ENCODE measurements around the gene METTL21C. TPM values are rescaled to one million over a fixed set of nuclear protein-coding genes. Genes with fewer than 3 reads are reported as not detected.

Gene METTL21C
- total and polyA plus RNA-seq, 7 experiments from 2014 or later, result not detected

GRCh38 chr13:102638741-102639140 is 56.1 kb downstream of the METTL21C start:
- H3K27ac Mint-ChIP-seq, result peak overlapping the region in 1 of 9 donors; percentile 19
- peaks cover 36 to 81% (median 37%) of the 10 kb centered on the region in 3 experiments for H3K36me3 ChIP-seq (ENCODE audit: control insufficient read depth in 2 of 3, insufficient read depth in 3 of 3, low read length in 3 of 3)
- no peak overlapping the region for H3K27ac ChIP-seq (ENCODE audit: low read depth, low read length)
- ChIA-PET CTCF (interaction anchor here (0.6 kb wide), 1 partner anchor 86 kb away, joined by 3 read pairs; no protein-coding TSS in a partner anchor), POLR2A (interaction anchor here (5.3 kb wide), 1 partner anchor 42 kb away, joined by 25 read pairs; the partner anchor contains the start of gene TPP2)
- H3K9me3 Mint-ChIP-seq, result peaks cover 0 to 2% (median 0%) of the 10 kb centered on the region in 11 donors
- H3K9me3 ChIP-seq (ENCODE audit: control insufficient read depth in 2 of 3, low read length in 3 of 3), result no peaks in the 10 kb centered on the region
- ATAC-seq (no peak), DNase-seq (no peak)
- H3K4me3 ChIP-seq (ENCODE audit: low read length), result no peak overlapping the region
- H3K27me3 ChIP-seq (ENCODE audit: control insufficient read depth in 2 of 2, insufficient read depth in 2 of 2, low read length in 2 of 2), result no peaks in the 10 kb centered on the region
- intact Hi-C loops (cut with micrococcal nuclease), result no loop called here
- H3K4me1 ChIP-seq (ENCODE audit: control insufficient read depth in 2 of 2, insufficient read depth in 2 of 2, low read length in 2 of 2), result no peaks in the 10 kb centered on the region
- H3K27me3 Mint-ChIP-seq, result no peaks in the 10 kb centered on the region
- H3K4me1 Mint-ChIP-seq, result peaks cover 0 to 6% (median 0%) of the 10 kb centered on the region in 7 donors
- H3K36me3 Mint-ChIP-seq, result peaks cover 25 to 68% (median 40%) of the 10 kb centered on the region in 5 donors
- no peak overlapping the region for H3K4me3 Mint-ChIP-seq

Other genes starting within 250 kb of the METTL21C start
- 100 to 1,000 TPM in 4 of 5 experiments, 10 to 100 TPM in 1; 92.1 to 158 (median 119) TPM for gene TPP2, start 98.1 kb downstream of the METTL21C start, total RNA-seq
- 10 to 100 TPM; 49.4 to 63.5 TPM for gene TPP2, start 98.1 kb downstream of the METTL21C start, polyA plus RNA-seq
- 10 to 100 TPM in 1 of 5 experiments, 1 to 10 TPM in 4; 3.7 to 30.8 (median 8.3) TPM for gene TEX30, start 78.7 kb upstream of the METTL21C start, total RNA-seq
- 10 to 100 TPM; 17.8 to 20.4 TPM for gene TEX30, start 78.7 kb upstream of the METTL21C start, polyA plus RNA-seq
- gene POGLUT2, start 103.9 kb upstream of the METTL21C start, total RNA-seq, result 10 to 100 TPM in 1 of 5 experiments, under 1 TPM in 4; 0.19 to 10.4 (median 0.40) TPM
- not detected for gene POGLUT2, start 103.9 kb upstream of the METTL21C start, polyA plus RNA-seq
- gene BIVM, start 104.1 kb upstream of the METTL21C start, total RNA-seq, result 10 to 100 TPM in 1 of 5 experiments, 1 to 10 TPM in 4; 3.7 to 31.2 (median 4.9) TPM
- 1 to 10 TPM; 2.6 to 4.0 TPM for gene BIVM, start 104.1 kb upstream of the METTL21C start, polyA plus RNA-seq
- gene ERCC5, start 151.0 kb upstream of the METTL21C start, total RNA-seq, result 100 to 1,000 TPM in 3 of 5 experiments, 10 to 100 TPM in 2; 79.6 to 158 (median 123) TPM
- 10 to 100 TPM; 48.6 to 62.9 TPM for gene ERCC5, start 151.0 kb upstream of the METTL21C start, polyA plus RNA-seq

Data from naive thymus-derived CD4-positive, alpha-beta T cell (primary cell).